Caco-2 (cell line): ENCODE data around the gene KLC1. TPM values are rescaled to one million over a fixed set of nuclear protein-coding genes. Genes with fewer than 3 reads are reported as not detected.

Experiments used
- BruUV-seq: library from RNA; stranded (reverse); fragments of 400-500 nt; replicated peaks from 2 replicates; lab custom pipeline; 2021; lab: Mats Ljungman, UMichigan
- CTCF ChIA-PET: fragments of 300-600 bp; sonication (Branson Sonifier 250); formaldehyde crosslinking; loops from one replicate; lab custom pipeline; 2022; ENCODE audit warnings: antibody characterized with exemption; lab: Charles Lee
- POLR2A ChIA-PET: fragments of 300-600 bp; sonication (Branson Sonifier 250); formaldehyde crosslinking; loops from one replicate; lab custom pipeline; 2022; ENCODE audit warnings: antibody characterized with exemption; lab: Charles Lee
- DNase-seq, 2 experiments: peaks; one replicate each; pipeline versions ENCODE4 v3.0.0 to v3.0.0-alpha.2; 2020 to 2022
- H3K27me3 ChIP-seq: replicated peaks from 2 replicates; pipeline ENCODE4 v1.6.0; 2011; ENCODE audit warnings: low read length; ENCODE audit not compliant: control insufficient read depth, insufficient read depth
- H3K36me3 ChIP-seq: 2 replicates; pipeline ENCODE4 v1.5.1; 2011; ENCODE audit warnings: low read length; ENCODE audit not compliant: control insufficient read depth, insufficient read depth
- H3K4me1 ChIP-seq: fragments of 250-450 bp; sonication (Bioruptor Pico); 2 replicates; pipeline ENCODE4 v1.5.1; 2020; ENCODE audit warnings: mild to moderate bottlenecking
- H3K4me3 ChIP-seq: 2 replicates; pipeline ENCODE4 v1.5.1; 2011; ENCODE audit warnings: low read depth, mild to moderate bottlenecking, control low read depth, low read length
- H3K9me3 ChIP-seq: fragments of 250-450 bp; sonication (Bioruptor Pico); 2 replicates; pipeline ENCODE4 v1.5.1; 2020; ENCODE audit warnings: mild to moderate bottlenecking, moderate library complexity
- H3K27ac Mint-ChIP-seq: one replicate; pipeline ENCODE4 v1.8.0; 2022; ENCODE audit warnings: mixed read lengths; ENCODE audit not compliant: unreplicated experiment
- H3K27me3 Mint-ChIP-seq: one replicate; pipeline ENCODE4 v1.8.0; 2022; ENCODE audit warnings: mixed read lengths; ENCODE audit not compliant: insufficient read depth, unreplicated experiment
- H3K36me3 Mint-ChIP-seq: one replicate; pipeline ENCODE4 v1.8.0; 2022; ENCODE audit warnings: mild to moderate bottlenecking, mixed read lengths; ENCODE audit not compliant: insufficient read depth, unreplicated experiment
- H3K4me1 Mint-ChIP-seq: one replicate; pipeline ENCODE4 v1.8.0; 2022; ENCODE audit warnings: low read depth, mixed read lengths; ENCODE audit not compliant: unreplicated experiment
- H3K4me3 Mint-ChIP-seq: one replicate; pipeline ENCODE4 v1.8.0; 2022; ENCODE audit warnings: mild to moderate bottlenecking, moderate library complexity, mixed read lengths; ENCODE audit not compliant: unreplicated experiment
- H3K9me3 Mint-ChIP-seq: one replicate; pipeline ENCODE4 v1.8.0; 2022; ENCODE audit warnings: mixed read lengths; ENCODE audit not compliant: unreplicated experiment
- intact Hi-C: fragments of 100-400 bp; cut with micrococcal nuclease; formaldehyde crosslinking; loops from one replicate; pipeline ENCODE4 v1.10.0; 2022; ENCODE audit not compliant: unreplicated experiment
- total RNA-seq: library from RNA; stranded (reverse); gene quantifications from 2 replicates; pipeline ENCODE4 v1.2.3, GENCODE V29; 2022
- TF ChIP-seq, protein P1 (sequence below), 2 experiments: fragments of 200-600 bp in 1 of 2; IDR thresholded peaks; 1 replicate in 1 of 2; 2 replicates in 1 of 2; pipeline versions ENCODE4 v1.5.1 to v1.8.0; 2011 to 2022; ENCODE audit warnings: antibody characterized with exemption in 1 of 2, control low read depth in 1 of 2, inconsistent platforms in 1 of 2, low read depth in 1 of 2, low read length in 1 of 2, mild to moderate bottlenecking in 1 of 2, moderate library complexity in 1 of 2; ENCODE audit not compliant: insufficient read depth in 1 of 2, severe bottlenecking in 1 of 2, unreplicated experiment in 1 of 2

The KLC1 gene
- total RNA-seq, 1 experiment from 2014 or later, result 110 TPM

DNA sequence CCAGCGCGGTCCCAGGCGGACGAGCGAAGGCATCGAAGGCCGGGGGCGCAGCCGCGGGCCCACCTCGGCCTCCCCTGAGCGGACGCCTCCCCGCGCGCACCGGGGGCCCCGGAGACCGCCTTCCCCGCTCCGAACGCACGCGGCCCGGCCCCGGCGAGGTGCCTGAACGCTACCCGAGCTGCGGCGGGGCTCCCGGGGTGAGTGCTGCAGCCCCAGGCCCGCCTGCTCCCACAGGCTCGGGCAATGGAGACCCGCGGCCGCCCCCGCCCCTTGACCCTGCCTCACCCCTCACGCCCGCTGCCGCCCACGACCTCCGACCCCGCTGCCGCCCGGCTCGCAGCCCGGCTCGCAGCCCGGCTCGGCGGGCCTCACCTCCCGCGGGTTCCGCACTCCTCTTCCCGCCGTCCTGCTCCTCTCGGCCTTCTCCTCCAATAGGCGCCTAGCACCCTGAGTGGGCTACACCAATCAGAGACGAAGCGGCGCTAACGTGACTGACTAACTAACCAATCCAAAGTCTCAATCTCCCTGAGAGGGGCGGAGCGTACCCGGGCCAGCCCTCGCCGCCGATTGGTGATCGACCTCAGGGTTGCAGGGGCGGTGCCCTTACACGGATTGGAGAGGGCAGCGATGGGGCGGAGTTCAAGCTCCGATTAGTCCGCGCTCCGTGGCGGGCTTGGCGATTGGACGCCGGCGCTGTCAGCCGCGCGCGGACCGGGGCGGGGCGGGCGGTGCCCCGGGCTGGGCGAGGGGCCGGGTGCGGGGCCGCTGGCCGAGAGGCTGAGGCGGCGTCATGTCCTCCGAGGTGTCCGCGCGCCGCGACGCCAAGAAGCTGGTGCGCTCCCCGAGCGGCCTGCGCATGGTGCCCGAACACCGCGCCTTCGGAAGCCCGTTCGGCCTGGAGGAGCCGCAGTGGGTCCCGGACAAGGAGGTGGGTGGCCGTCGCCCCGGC is 86.3 kb downstream of the KLC1 start, which contains the start of the genes XRCC3 and ZFYVE21:
XRCC3 (minus strand) TSS at position 400 of the 949 bp plus-strand sequence. CDS start 4,364 bp downstream, outside the sequence.
ZFYVE21 (plus strand) TSS at position 759 of the 949 bp plus-strand sequence; CDS start at position 791, 32 bp downstream.
- TF ChIP-seq, protein P1, sequence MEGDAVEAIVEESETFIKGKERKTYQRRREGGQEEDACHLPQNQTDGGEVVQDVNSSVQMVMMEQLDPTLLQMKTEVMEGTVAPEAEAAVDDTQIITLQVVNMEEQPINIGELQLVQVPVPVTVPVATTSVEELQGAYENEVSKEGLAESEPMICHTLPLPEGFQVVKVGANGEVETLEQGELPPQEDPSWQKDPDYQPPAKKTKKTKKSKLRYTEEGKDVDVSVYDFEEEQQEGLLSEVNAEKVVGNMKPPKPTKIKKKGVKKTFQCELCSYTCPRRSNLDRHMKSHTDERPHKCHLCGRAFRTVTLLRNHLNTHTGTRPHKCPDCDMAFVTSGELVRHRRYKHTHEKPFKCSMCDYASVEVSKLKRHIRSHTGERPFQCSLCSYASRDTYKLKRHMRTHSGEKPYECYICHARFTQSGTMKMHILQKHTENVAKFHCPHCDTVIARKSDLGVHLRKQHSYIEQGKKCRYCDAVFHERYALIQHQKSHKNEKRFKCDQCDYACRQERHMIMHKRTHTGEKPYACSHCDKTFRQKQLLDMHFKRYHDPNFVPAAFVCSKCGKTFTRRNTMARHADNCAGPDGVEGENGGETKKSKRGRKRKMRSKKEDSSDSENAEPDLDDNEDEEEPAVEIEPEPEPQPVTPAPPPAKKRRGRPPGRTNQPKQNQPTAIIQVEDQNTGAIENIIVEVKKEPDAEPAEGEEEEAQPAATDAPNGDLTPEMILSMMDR (IDR thresholded peaks at IDR 0.05; ENCODE audit: insufficient read depth in 1 of 2, low read depth in 1 of 2, low read length in 1 of 2, severe bottlenecking in 1 of 2, unreplicated experiment in 1 of 2), result no peak
- Histone ChIP-seq H3K9me3 (no peaks in the 10 kb centered on the region), H3K36me3 (no peaks in the 10 kb centered on the region), H3K4me3 (peak within 1 kb of the TSS; percentile 93), H3K27me3 (no peaks in the 10 kb centered on the region), H3K4me1 (peaks cover 5% of the 10 kb centered on the region; the same call in 1 of the 2 replicates)
- no TSS peak for BruUV-seq
- ChIA-PET POLR2A (interaction anchor here (0.6 to 1.1 kb wide), 4 partner anchors 36 to 154 kb away, joined by 3 read pairs; no protein-coding TSS in a partner anchor), CTCF (interaction anchor here (0.6 kb wide), 2 partner anchors 1053 to 1669 kb away, joined by 3 to 4 read pairs; no protein-coding TSS in a partner anchor)
- Mint-ChIP-seq H3K27ac (peak within 1 kb of the TSS; percentile 94), H3K36me3 (peaks cover 42% of the 10 kb centered on the region), H3K9me3 (no peaks in the 10 kb centered on the region), H3K27me3 (no peaks in the 10 kb centered on the region), H3K4me3 (peak within 1 kb of the TSS; percentile 98), H3K4me1 (peaks cover 9% of the 10 kb centered on the region)
- DNase-seq, result peak; percentile 99
- intact Hi-C loops, result no loop called here

DNA sequence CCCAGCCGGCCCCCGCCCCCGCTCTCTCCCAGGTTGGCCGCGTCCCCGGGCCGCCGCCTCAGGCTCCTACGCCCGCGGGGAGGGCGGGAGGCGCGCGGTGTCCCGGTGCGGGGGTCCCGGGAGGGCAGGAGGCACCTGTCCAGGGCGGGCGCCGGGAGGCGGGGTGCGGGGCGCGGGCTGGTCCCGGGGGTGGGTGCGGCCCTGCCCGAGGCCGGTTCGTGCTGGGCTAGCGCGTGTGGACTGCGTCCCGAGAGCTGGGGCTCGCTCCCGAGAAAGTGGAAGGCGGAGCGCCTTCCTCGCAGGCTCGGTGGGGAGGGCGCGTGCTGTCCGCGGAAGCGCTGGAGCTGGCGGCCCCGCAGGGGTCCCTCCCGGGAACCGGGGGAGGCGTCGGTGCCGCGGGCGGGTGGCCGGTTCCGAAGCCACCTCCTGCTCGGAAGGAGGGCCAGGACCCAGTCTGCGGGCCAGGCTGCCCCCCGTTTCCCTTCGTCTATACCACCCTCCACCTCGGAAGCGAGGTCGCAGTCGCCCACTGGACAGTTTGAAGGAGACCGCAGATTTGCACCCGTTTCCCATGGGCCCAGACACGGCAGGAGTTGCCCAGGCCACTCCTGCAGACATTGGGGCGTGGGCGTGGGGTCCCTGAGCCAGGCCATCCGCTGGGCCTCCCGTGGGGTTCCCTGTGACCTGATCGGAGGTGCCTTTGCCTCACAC is 87.2 kb downstream of the KLC1 start:
- no TSS peak for BruUV-seq
- peaks cover 9% of the 10 kb centered on the region for H3K4me1 Mint-ChIP-seq
- ChIA-PET POLR2A (interaction anchor here (0.7 to 1.1 kb wide), 3 partner anchors 35 to 155 kb away, joined by 3 read pairs; no protein-coding TSS in a partner anchor), CTCF (no interaction called here)
- Histone ChIP-seq H3K27me3 (no peaks in the 10 kb centered on the region), H3K36me3 (0 out of 2 replicates have a peak, but pooled peaks cover 1% of the 10 kb centered on the region), H3K4me3 (peak overlapping the region; percentile 93), H3K9me3 (no peaks in the 10 kb centered on the region), H3K4me1 (peaks cover 5% of the 10 kb centered on the region; the same call in 1 of the 2 replicates)
- intact Hi-C loops, result no loop called here
- peak overlapping the region; percentile 36 for H3K27ac Mint-ChIP-seq
- peak overlapping the region; percentile 98 for H3K4me3 Mint-ChIP-seq
- H3K9me3 Mint-ChIP-seq, result no peaks in the 10 kb centered on the region
- H3K36me3 Mint-ChIP-seq, result peaks cover 38% of the 10 kb centered on the region
- TF ChIP-seq, protein P1 (IDR thresholded peaks at IDR 0.05; ENCODE audit: insufficient read depth in 1 of 2, low read depth in 1 of 2, low read length in 1 of 2, severe bottlenecking in 1 of 2, unreplicated experiment in 1 of 2), result no peak
- peak in 1 of 2 experiments; percentile 40 for DNase-seq
- no peaks in the 10 kb centered on the region for H3K27me3 Mint-ChIP-seq
